ENCODE measurements around the gene KRT78.

- no peak for TF ChIP-seq USF2 (CRISPR knock-in tag; IDR thresholded peaks at IDR 0.05)
- no peak for TF ChIP-seq NR3C1 (CRISPR knock-in tag; conservative IDR thresholded peaks at IDR 0.05; ENCODE audit: low read depth)
- TF ChIP-seq CTCF (IDR thresholded peaks at IDR 0.05): no peak
- no peak for TF ChIP-seq ELF4 (CRISPR knock-in tag; IDR thresholded peaks at IDR 0.05; ENCODE audit: low read depth)
- TF ChIP-seq CREB1 (CRISPR knock-in tag; IDR thresholded peaks at IDR 0.05): no peak
- TF ChIP-seq HMGXB4 (CRISPR knock-in tag; IDR thresholded peaks at IDR 0.05): no peak
These were observed 41.8 kb downstream of the KRT78 start for GRCh38 chr12:52806821-52807543.

All from WTC11 (cell line).